Astrocyte of the spinal cord (primary cell): Measurements from ENCODE around the gene ZCCHC24.
A peak's percentile ranks its signal among the peaks of the same experiment; 100 is the strongest.

Source experiments
- DNase-seq: peaks from one replicate; pipeline ENCODE4 v3.0.0; 2011; ENCODE audit warnings: low read depth, low spot score
- H3K4me3 ChIP-seq: 2 replicates; pipeline ENCODE4 v1.5.1; 2011; ENCODE audit warnings: low read depth, mild to moderate bottlenecking, low read length, moderate library complexity
- in situ Hi-C: cut with HindIII; loops from 2 replicates; pipeline ENCODE4 v1.10.0; 2017; ENCODE audit warnings: low sequenced_read_pairs
- TF ChIP-seq, protein P1 (sequence below): IDR thresholded peaks from 2 replicates; pipeline ENCODE4 v1.5.1; 2012; ENCODE audit warnings: low read depth, mild to moderate bottlenecking, low read length, inconsistent platforms

Gene ZCCHC24

DNA sequence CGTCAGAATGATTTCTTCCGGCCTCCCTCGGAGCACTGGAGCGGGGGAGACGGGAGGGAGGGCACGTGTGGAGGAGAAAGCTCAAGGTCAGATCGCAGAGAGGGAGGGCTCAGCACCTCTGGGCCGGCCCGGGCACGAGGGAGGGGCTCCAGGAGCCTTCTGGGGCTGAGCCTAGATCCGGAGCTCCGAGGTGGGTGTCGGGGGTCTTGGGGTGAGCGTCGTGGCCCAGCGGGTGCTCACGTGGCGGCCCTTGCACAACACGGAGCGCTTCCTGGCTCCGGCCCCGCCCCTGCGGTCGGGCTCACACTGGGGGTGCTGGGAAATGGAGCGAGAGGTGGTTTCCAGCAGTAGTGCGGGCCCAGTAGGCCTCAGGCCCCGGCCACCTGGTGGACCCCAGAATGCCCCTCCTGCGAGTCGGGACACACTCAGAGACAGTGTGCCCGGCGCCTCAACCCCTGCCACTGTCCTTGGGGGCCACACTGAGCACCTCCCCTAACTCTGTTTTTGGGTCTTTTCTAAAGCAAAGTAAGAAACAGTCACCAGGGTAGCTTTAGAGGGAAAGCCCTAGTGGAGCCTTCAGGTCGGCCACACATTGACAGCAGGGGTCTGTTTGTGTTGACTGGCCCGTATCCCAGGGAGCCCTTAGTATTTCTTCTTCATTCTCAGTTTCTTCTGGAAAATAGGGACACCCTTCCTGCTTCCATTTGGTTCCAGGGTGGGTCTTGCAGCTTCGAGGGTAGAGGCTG lies 97.4 kb downstream of the ZCCHC24 start:
- in situ Hi-C loops: no loop called here
- TF ChIP-seq, protein P1, sequence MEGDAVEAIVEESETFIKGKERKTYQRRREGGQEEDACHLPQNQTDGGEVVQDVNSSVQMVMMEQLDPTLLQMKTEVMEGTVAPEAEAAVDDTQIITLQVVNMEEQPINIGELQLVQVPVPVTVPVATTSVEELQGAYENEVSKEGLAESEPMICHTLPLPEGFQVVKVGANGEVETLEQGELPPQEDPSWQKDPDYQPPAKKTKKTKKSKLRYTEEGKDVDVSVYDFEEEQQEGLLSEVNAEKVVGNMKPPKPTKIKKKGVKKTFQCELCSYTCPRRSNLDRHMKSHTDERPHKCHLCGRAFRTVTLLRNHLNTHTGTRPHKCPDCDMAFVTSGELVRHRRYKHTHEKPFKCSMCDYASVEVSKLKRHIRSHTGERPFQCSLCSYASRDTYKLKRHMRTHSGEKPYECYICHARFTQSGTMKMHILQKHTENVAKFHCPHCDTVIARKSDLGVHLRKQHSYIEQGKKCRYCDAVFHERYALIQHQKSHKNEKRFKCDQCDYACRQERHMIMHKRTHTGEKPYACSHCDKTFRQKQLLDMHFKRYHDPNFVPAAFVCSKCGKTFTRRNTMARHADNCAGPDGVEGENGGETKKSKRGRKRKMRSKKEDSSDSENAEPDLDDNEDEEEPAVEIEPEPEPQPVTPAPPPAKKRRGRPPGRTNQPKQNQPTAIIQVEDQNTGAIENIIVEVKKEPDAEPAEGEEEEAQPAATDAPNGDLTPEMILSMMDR: no peak
- DNase-seq: peak; percentile 68
- H3K4me3 ChIP-seq: peak overlapping the region; percentile 76

DNA sequence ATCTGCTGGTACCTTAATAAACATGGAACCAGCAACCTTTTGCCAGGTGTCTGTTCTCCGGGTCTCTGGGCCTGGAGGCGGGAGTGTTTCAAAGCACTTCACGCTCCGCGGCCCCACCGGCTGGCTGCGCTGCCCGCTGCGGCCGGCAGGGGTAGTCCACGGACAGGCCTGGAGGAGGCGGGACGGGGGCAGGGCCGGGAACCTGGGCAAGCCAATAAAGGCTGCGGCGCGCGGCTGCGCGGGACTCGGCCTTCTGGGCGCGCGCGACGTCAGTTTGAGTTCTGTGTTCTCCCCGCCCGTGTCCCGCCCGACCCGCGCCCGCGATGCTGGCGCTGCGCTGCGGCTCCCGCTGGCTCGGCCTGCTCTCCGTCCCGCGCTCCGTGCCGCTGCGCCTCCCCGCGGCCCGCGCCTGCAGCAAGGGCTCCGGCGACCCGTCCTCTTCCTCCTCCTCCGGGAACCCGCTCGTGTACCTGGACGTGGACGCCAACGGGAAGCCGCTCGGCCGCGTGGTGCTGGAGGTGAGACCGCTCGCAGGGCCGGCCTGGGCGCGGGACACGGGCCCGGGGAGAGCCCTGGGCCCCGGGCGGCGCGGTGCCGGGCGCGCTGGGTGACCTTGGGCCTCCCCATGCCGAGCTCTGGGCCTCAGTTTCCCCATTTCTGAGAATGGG lies 98.1 kb downstream of the ZCCHC24 start, which contains the start of gene PPIF:
TSS of gene PPIF (plus strand) at position 244 of the 668 bp plus-strand sequence. CDS start at position 324, 80 bp downstream.
- TF ChIP-seq, protein P1: peak; percentile 89
- in situ Hi-C loops: no loop called here
- DNase-seq: peak; percentile 93
- peak within 1 kb of the TSS; percentile 76 for H3K4me3 ChIP-seq

DNA sequence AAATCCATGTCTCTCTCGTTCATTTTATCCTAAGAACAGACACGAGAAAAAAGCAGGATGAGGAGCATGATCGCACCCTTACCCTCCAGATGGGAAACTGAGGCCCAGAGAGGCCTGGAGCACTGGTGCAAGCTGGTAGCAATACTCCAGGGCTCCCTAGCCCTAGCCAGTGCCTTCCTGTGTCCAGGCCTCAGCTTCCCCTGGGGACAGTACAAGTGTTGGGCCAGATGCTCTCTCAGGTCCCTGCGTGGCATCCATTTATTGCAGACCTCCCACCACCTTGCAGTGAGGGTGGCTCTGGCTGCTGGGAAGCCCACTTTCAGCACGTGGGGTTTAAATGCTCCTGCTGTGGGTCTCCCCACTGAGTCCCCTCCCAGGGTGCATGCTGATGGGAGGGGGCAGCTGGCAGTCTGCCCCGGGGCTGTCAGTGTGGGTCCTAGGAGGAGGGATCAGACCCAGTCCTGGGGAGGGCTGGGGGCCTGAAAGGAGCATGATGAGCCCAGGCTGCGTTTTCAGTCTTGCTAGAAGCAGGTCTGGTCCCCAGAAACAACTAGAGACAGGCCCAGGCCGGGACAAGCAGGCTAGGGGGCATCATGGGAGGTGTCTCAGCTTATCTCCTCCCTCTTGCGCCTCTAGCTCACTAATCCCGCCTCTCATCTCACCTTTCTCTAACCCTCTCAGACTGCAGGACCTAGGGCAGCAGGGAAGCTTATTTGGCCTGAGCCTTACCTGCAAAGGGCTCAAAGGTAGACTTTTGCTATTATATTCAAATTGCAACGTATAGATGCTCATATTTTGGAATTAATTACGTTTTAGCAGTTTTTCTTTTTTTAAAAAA lies 98.8 kb downstream of the ZCCHC24 start:
- TF ChIP-seq, protein P1: no peak
- no peak overlapping the region for H3K4me3 ChIP-seq
- in situ Hi-C loops: no loop called here
- DNase-seq: no peak

DNA sequence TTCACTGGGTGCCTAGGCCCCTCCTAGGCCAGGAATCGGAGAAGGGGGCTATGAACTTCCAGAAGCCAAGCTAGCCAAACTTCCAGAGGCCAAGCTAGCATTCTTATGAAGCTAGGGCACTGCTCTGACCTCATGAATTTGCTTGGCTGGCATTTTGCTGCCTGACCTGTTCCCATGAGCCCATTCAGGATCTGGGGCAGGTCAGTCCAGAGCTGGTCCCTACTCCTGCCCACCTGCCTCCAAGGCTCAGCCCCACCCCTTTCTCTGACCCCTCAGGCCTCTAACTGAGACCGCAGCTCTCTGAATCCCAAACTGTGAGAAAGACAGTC lies 99.4 kb downstream of the ZCCHC24 start:
- TF ChIP-seq, protein P1: no peak
- in situ Hi-C loops: no loop called here
- no peak overlapping the region for H3K4me3 ChIP-seq
- DNase-seq: no peak

DNA sequence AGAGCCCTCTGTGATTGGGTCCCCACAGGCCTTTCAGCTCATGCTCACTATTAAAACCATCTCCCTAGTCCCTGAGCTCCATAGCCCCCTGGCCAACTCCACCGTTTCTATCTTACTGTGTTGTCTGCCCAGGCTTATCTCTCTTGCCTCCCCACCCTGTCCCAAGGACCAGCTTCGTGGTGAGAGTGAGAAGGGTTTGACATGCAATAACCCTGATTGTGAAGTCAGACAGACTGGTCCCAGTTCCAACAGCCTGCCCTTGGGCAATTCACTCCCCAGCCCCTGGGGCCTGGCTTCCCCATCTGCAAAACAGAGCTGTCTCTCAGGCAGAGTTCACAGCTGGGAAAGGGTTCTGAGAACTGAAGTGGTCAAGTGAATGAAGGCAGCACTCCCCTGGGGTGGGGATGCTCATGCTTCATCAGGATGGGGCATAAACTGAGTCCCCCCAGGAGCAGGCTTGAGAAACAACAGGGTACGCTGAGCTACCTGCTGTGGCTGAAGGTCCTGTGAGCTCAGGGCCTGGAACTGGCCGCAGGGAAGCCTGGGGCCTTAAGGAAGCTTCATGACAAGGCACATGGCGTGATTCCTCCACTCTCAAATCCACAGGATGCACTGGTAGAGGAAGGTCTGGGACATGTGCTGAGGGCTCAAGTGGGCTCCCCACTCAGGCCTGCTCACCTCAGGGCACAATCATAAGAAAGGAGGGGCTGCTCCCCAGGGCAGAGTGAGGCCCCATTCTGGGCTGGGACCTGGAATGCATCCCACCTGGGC lies 100.0 kb downstream of the ZCCHC24 start:
- no peak for DNase-seq
- TF ChIP-seq, protein P1: no peak
- H3K4me3 ChIP-seq: no peak overlapping the region
- in situ Hi-C loops: no loop called here
